ENCODE results near the gene SETD6.

Gene SETD6

GRCh38 chr16:58494981-58495520 lies 20.3 kb upstream of the SETD6 start:
- peak; percentile 70 for DNase-seq

- DNase-seq: peak; percentile 37
Measured at GRCh38 chr16:58495521-58496331, 19.6 kb upstream of the SETD6 start.

DNA sequence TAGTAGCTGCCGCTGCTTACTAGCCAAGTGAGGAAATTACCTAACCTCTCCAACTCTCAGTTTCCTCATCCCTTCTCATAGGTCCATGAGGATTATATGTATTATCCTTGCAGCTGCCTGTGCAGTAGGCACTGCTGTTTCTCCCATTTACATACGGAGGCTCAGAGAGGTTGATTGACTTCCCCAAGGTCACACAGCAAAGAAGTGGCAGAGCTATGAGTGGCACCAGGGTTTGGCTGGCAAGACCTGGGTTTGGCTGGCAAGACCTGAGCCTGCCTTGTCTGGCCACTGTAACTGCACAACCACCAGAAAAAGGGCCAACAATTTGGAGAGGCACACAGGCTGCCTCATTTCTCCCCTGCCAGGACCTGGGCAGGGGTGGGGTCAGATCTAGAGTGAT lies 17.8 kb upstream of the SETD6 start:
- no peak for DNase-seq

GRCh38 chr16:58497935-58498334 lies 17.4 kb upstream of the SETD6 start:
- no peak for DNase-seq

DNA sequence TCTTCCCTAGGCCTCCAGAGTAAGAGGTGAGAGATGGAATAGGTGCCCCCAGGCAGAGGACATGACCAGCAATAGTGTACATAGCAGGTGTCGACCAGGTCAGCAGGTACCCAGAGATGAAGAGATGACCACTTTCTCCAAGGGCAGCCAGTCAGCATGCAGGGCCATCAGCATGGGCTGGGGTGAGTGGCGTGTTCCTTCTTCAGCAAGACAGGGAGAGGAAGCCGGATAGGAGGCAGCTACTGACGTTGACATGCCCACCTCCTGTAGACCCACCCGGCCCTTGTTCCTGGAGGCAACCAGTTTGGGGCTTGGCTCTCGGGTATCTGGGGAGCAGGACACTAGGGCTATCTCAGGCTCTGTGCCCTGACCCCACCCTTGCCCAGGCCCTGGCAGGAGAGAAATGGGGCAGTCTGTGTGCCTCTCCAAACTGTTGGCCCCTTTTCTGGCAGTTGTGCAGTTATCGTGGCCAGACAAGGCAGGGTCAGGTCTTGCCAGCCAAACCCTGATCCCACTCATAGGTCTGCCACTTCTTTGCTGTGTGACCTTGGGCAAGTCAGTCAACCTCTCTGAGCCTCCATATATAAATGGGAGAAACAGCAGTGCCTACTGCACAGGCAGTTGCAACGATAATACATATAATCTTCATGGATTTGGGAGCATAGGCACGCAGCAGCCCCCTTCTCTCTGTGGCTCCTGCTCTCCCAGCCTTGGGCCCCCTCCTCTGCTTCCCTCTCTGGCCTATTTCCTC lies 16.8 kb upstream of the SETD6 start:
- no peak for DNase-seq

DNA sequence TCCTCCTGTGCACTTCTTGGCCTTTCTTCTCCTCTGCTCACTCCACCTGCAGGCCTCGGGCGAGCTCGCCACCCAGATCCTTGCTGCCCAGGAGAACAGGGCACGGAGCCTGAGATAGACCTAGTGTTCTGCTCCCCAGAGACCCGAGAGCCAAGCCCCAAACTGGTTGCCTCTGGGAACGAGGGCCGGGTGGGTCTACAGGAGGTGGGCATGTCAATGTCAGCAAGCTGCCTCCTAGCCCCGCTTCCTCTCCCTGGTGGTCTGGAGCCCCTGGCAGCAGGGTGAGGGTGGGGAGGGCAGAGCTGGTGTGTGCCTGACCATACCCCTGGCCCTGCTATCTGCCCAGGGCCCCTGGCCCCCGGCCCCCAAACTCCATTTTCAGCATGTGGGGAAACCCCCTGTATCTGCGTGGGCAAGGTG lies 16.2 kb upstream of the SETD6 start:
- DNase-seq: no peak

DNA sequence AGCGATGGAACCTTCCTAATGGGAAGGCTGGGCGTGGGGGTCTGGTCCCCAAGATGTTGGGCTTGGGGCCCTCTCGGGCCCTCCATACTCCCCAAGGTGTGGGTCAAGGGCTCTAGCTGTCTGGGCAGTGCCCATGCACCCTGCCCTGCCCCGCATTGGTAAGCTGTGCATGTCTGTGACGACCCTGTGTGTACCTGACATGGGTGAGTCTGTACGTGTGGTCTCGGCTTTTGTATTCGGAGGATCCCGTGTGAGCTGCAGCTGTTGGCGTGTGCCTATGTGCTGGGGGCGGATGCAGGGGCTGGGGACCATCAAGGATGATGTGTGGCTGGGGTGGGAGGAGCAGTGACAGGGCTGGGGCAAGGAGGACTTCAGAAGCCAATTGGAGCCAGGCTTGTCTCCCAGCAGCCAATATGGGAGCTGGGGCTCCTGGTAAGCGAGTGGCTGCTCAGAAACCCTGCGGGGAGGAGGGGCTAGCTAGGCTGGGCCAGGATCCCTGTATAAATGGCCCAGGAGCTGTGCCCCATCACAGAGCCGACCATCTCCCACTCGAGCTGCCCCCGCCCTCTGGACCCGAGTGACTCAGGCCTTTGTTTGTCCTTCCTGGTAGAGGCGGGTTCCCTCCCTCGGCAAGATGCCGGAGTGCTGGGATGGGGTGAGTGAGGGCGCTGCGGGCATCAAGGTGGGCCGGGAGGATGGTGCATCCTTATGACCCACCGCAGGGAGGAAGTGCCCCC lies 15.5 kb upstream of the SETD6 start, which contains the start of gene NDRG4:
TSS of gene NDRG4 (plus strand) at position 529 of the 737 bp plus-strand sequence. CDS start at position 635, 106 bp downstream.
- peak; percentile 66 for DNase-seq

GRCh38 chr16:58500430-58501241 lies 14.7 kb upstream of the SETD6 start:
- DNase-seq: peak; percentile 26

GRCh38 chr16:58501242-58502131 lies 13.8 kb upstream of the SETD6 start:
- DNase-seq: peak; percentile 26

GRCh38 chr16:58502217-58502921 lies 12.9 kb upstream of the SETD6 start:
- DNase-seq: no peak

DNA sequence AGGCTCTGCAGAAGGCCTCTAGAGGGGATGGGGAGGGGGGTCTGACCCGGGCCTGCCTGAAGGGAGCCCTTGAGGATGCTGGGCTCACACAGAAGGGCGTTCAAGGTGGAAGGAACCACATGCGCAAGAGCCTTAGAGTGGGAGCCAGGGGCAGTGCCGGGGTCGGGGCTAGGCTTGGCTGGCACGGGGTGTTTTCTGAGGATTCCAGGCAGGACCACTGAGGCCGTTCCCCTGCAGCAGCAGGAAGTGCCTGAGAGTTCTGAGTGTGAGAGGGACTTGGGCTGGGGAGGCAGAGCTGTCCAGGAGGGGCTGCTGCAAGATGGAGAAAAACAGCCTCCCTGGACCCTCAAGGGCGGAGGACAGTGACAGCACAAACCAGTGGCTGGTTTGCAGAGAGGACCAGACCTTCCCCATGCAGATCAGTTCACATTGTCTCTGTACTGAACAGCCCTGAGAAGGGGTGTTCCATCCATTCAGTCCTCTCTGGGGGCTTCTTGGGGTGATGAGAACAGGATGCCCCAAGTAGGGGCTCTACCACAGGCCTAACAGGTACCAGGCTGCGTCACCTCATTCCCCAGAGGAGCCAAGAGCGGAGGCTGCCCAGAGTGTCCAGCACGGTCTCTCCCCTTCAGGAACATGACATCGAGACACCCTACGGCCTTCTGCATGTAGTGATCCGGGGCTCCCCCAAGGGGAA lies 12.0 kb upstream of the SETD6 start:
- no peak for DNase-seq

GRCh38 chr16:58503863-58504688 lies 11.2 kb upstream of the SETD6 start:
- DNase-seq: no peak

DNA sequence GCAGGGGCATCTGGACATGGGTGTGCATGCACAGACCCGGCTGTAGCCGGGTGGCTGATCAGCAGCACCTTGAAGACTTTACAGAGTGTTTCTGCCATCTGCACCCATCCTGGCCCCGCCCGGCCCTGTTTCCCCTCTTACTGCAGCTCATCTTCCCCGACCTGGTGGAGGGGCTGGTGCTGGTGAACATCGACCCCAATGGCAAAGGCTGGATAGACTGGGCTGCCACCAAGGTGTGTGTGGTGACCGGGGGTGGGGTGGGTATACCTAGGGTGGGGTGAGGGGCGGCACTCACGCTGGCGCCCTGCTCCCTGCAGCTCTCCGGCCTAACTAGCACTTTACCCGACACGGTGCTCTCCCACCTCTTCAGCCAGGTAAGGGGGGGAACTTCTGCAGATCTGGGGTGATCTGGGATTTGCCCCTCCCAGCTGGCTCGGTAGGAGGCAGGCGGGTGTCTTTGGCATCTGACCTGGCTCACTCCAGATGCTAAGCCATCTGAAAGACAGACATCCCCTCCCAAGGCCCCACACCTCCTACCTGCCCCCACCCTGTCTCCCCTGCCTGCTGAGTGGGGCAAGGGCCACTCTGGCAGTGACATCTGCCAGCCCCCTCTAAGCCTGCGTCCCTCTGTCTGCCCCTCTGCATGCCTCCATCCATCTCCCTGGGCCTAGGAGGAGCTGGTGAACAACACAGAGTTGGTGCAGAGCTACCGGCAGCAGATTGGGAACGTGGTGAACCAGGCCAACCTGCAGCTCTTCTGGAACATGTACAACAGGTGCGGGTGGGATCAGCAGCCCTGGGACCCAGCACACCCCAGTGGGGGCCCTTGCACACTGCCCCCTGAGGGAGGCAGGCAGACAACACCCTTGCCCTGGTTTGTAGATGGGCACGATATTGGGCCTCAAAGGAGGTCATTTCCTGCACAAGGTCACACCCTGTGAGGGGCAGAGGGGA lies 8.8 kb upstream of the SETD6 start:
- no peak for DNase-seq

DNA sequence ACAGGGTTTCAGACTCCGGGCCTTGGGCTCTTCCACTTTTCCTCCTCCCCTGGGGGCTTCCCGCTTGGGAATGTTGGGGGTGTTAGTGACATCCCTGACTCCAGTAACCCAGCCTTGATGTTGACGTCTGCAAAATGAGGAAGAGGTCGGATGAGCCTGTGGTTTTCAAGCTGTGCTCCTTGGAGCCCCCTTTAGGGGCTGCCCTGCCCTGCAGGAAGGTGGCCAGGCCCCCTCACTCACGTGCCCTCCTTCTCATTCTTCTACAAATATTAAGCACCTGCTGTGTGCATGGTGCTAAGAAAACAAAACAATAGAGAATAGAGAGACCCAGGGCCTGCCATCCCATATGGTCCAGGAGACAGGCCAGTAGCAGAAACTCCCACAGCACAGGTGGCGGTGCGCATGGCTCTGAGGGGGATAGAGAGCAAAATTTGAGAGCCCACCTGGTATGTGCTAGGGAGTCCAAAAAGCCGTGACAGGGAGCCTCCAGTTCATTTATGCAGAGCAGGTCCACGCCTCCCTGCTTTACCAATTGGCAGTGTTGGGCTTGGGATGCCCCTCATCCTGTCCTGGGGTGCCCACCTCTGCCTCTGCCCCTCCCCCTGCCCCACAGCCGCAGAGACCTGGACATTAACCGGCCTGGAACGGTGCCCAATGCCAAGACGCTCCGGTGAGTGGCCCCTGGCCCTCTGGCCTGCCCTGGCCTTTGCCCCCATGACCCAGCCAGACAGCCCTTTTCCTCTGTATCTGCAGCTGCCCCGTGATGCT lies 7.9 kb upstream of the SETD6 start:
- no peak for DNase-seq

DNA sequence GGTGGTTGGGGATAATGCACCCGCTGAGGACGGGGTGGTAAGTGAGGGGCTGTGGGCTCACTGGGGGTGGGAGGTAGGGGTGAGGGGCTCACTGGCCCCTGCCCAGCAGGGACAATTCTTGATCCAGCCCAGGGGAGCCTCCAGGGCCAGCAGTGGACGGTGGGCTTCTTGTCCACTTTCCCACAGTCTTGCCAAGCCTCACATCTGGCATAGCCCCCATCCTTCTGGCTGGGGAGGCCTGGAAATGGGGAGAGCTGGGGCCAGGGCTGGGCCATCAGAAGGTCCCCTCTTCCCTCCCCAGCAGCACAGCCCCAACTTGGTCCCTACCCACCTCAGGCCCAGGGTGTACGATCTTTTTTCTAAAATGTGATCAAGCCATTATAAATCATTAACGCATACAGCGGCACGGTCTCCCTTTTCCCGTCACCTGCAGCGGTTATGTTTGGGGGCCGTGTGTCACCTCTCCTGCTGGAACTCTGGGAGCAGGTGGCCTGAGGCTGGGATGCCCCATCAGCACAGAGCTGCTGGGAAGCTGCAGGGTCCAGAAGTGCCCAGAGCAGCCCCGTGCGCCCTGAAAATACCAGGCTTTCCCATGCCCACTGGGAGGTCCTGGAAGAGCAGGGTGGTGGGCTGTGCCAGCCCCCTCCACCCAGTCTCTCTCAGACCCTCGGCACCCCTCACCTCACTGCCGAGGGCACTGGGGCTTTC lies 7.2 kb upstream of the SETD6 start:
- no peak for DNase-seq

- DNase-seq: no peak
Measured at GRCh38 chr16:58508671-58509251, 6.6 kb upstream of the SETD6 start.
